Activated CD4-positive, alpha-beta memory T cell treated with anti-CD3 and anti-CD28 coated beads for 36 hours (primary cell): ENCODE measurements around the gene APOA1. TPM values are rescaled to one million over a fixed set of nuclear protein-coding genes. Genes with fewer than 3 reads are reported as not detected.
"Not testable (repeated sequence)": the region's sequence is repeated elsewhere in the genome, so short reads cannot be mapped to it uniquely, and the experiment has no call there.

ENCODE experiments used
- CTCF ChIA-PET: fragments of 350-600 bp; sonication (Branson Sonifier 250); formaldehyde crosslinking; loops from one replicate; lab custom pipeline; 2021; ENCODE audit warnings: antibody characterized with exemption, inconsistent platforms; lab: Charles Lee
- POLR2A ChIA-PET: fragments of 350-600 bp; sonication (Branson Sonifier 250); formaldehyde crosslinking; loops from one replicate; lab custom pipeline; 2021; ENCODE audit warnings: antibody characterized with exemption; lab: Charles Lee
- DNase-seq: peaks from one replicate; pipeline ENCODE4 v3.0.0-alpha.2; 2020
- H3K27ac Mint-ChIP-seq: one replicate; pipeline ENCODE4 v1.8.0; 2021; ENCODE audit warnings: mixed read lengths
- H3K27me3 Mint-ChIP-seq: one replicate; pipeline ENCODE4 v1.8.0; 2021; ENCODE audit warnings: mixed read lengths
- H3K36me3 Mint-ChIP-seq: one replicate; pipeline ENCODE4 v1.8.0; 2021; ENCODE audit warnings: mixed read lengths
- H3K4me1 Mint-ChIP-seq: one replicate; pipeline ENCODE4 v1.8.0; 2021; ENCODE audit warnings: low read depth, mixed read lengths
- H3K4me3 Mint-ChIP-seq: one replicate; pipeline ENCODE4 v1.8.0; 2021; ENCODE audit warnings: mild to moderate bottlenecking, mixed read lengths
- H3K9me3 Mint-ChIP-seq: one replicate; pipeline ENCODE4 v1.8.0; 2021; ENCODE audit warnings: mixed read lengths
- intact Hi-C: fragments of 100-400 bp; cut with micrococcal nuclease; formaldehyde crosslinking; loops from one replicate; pipeline ENCODE4 v1.15.1; 2023
- total RNA-seq, 2 experiments: library from RNA; stranded (reverse); gene quantifications; one replicate each; pipeline ENCODE4 v1.2.3, GENCODE V29; 2021

APOA1 gene
- total RNA-seq, 2 experiments from 2014 or later = 0.24 TPM; not detected in 1

DNA sequence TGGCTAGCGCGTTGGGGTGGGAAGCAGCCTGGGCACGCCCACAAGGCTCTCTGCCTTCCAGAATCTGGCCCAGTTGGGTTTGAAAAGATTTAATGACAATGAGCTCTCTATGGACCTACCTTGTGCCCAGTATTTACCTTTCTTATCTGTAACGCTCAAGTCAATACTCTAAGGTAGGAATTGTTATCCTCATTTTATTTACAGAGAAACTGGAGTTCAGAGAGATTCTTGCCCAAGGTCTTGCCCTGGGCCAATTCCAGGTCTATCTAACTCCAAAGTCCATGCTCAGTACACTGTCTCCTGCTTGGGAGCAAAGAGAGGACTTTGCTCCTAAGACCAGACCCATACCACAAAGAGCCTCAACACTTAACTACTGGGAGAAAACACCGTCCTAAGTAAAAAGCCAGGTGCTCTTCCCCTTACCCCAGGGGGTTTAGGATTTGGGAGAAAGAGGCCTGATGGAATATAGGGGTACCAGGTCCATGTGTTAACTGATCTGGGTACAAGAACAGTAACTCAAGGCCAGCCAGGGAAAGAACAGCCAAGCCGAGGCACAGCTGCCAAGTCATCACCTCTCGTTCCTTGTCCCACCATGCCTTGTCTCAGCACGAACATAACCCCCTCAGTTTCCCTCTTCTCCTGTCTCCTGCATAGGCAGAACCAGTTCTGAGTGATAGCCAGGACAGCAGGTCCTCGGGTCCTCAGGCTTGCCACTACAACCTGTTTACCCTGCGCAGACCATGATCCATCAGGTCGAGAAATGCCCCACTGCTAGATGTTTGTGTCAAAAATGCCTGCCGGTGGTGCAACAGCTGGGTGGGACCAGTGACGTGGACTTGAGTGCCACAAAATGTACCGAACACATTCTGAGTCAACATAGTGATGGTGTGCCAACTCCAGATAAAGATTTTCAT, 28.9 kb downstream of the APOA1 start:
- no peak for DNase-seq
- ChIA-PET CTCF (interaction anchor here (1.2 to 3.3 kb wide), 2 partner anchors 18 to 27 kb away, joined by 3 to 10 read pairs; partner anchors contain the start of gene APOA5), POLR2A (no interaction called here)
- intact Hi-C loops = no loop called here
- H3K27ac Mint-ChIP-seq = no peak overlapping the region
- H3K27me3 Mint-ChIP-seq = no peaks in the 10 kb centered on the region
- H3K4me1 Mint-ChIP-seq = no peaks in the 10 kb centered on the region
- H3K9me3 Mint-ChIP-seq = no peaks in the 10 kb centered on the region
- H3K4me3 Mint-ChIP-seq = no peak overlapping the region
- no peaks in the 10 kb centered on the region for H3K36me3 Mint-ChIP-seq

DNA sequence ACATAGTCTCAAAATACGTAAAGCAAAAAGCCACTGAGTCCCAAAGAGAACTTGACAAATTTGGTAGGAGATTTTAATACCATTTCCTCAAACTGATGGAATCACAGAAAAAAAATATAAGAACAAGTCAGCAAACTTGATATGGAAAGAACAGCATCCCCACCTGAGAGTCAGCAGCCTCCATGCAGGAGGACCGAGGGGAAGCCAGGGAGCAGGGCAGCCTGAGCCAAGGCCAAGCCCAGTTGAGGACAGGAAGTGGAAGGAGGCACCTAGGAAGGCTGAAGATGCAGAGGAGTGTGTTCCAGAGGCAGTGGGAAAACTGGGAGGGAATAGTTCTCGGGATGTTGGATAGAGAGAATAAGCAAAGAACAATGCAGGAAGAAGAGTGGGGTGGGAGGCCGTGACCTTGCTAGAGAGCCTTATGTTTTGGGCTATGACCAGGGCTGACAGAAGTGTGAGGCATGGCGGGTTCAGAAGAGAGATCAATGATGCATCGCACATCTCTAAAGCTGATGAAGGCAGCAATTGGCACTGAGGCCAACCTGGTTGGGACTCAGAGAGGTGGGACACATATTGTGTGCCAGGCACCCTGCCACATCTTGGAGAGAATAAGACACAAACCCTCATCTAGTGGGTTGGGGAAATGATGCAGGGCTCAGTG, 29.7 kb downstream of the APOA1 start:
- Mint-ChIP-seq H3K36me3 (no peaks in the 10 kb centered on the region), H3K27ac (no peak overlapping the region), H3K27me3 (peaks cover 2% of the 10 kb centered on the region), H3K9me3 (no peaks in the 10 kb centered on the region), H3K4me3 (no peak overlapping the region), H3K4me1 (no peaks in the 10 kb centered on the region)
- intact Hi-C loops = no loop called here
- DNase-seq = no peak
- ChIA-PET CTCF (interaction anchor here (1.2 kb wide), 1 partner anchor 28 kb away, joined by 3 read pairs; no protein-coding TSS in a partner anchor), POLR2A (no interaction called here)

DNA sequence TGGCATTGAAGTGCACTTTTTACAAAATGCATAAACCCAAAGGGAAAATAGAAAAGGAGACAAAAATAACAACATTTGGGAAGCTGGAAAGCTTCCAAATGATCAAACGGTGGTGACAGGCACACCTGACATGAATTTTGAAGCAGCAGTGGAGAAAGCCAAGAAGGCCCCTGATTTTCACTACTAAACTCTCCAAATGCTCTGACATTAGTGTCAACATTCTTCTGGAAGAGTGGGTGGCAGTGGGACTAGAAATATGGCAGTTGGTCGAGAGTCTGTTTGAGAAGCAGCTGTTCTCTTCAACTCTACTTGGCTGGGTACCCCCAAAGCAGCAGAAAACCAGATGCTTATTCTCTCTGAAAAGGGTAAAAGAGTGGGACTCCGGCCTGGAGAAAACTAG, 33.4 kb downstream of the APOA1 start:
- intact Hi-C loops = no loop called here
- Mint-ChIP-seq H3K27ac (no peak overlapping the region), H3K36me3 (no peaks in the 10 kb centered on the region), H3K27me3 (peaks cover 11% of the 10 kb centered on the region), H3K4me3 (no peak overlapping the region), H3K9me3 (no peaks in the 10 kb centered on the region), H3K4me1 (no peaks in the 10 kb centered on the region)
- ChIA-PET POLR2A (no interaction called here), CTCF (no interaction called here)
- DNase-seq = no peak

DNA sequence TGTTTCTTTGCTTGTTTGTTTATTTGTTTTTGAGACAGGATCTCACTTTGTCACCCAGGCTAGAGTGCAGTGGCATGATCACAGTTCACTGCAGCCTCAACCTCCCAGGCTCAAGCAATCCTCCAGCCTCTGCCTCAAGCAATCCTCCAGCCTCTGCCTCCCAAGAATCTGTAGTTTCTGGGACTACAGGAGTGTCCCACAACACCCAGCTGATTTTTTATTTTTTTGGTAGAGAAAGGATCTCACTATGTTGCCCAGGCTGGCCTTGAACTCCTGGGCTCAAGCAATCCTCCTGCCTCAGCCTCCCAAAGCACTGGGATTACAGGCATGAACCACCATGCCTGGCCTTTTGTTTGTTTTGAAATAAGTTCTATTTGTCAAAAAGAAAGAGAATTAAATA, 35.8 kb downstream of the APOA1 start:
- CTCF ChIA-PET = interaction anchor here (1.0 to 3.1 kb wide), 2 partner anchors 10 to 11 kb away, joined by 3 to 13 read pairs; partner anchors contain the start of gene APOA5
- POLR2A ChIA-PET, H3K27ac Mint-ChIP-seq, H3K9me3 Mint-ChIP-seq, H3K36me3 Mint-ChIP-seq, intact Hi-C loops, H3K4me3 Mint-ChIP-seq, H3K4me1 Mint-ChIP-seq, DNase-seq: not testable (repeated sequence)
- H3K27me3 Mint-ChIP-seq = peaks cover 11% of the 10 kb centered on the region

GRCh38 chr11:116800610-116801009, 36.8 kb downstream of the APOA1 start:
- H3K27me3 Mint-ChIP-seq = peaks cover 13% of the 10 kb centered on the region
- peaks cover 4% of the 10 kb centered on the region for H3K4me1 Mint-ChIP-seq
- ChIA-PET CTCF (interaction anchor here (1.2 to 3.1 kb wide), 3 partner anchors 10 to 305 kb away, joined by 5 to 13 read pairs (median 10); partner anchors contain the start of gene APOA5), POLR2A (no interaction called here)
- no peak overlapping the region for H3K4me3 Mint-ChIP-seq
- no peaks in the 10 kb centered on the region for H3K36me3 Mint-ChIP-seq
- no peak overlapping the region for H3K27ac Mint-ChIP-seq
- H3K9me3 Mint-ChIP-seq = no peaks in the 10 kb centered on the region
- DNase-seq = no peak
- intact Hi-C loops = no loop called here

- no peak for DNase-seq
- Mint-ChIP-seq H3K4me3 (no peak overlapping the region), H3K27me3 (peaks cover 13% of the 10 kb centered on the region), H3K36me3 (no peaks in the 10 kb centered on the region), H3K27ac (no peak overlapping the region), H3K4me1 (peaks cover 4% of the 10 kb centered on the region), H3K9me3 (no peaks in the 10 kb centered on the region)
- POLR2A ChIA-PET = interaction anchor here (1.4 kb wide), 1 partner anchor 38 kb away, joined by 3 read pairs; no protein-coding TSS in a partner anchor
- CTCF ChIA-PET = interaction anchor here (2.5 to 3.8 kb wide), 3 partner anchors 8 to 308 kb away, joined by 10 to 26 read pairs (median 13); partner anchors contain the start of gene APOA5
- intact Hi-C loops = no loop called here
Measured at GRCh38 chr11:116798368-116798767, 39.1 kb downstream of the APOA1 start.

- Mint-ChIP-seq H3K9me3 (no peaks in the 10 kb centered on the region), H3K4me3 (no peak overlapping the region), H3K27me3 (peaks cover 12% of the 10 kb centered on the region), H3K36me3 (no peaks in the 10 kb centered on the region), H3K27ac (no peak overlapping the region), H3K4me1 (peaks cover 4% of the 10 kb centered on the region)
- DNase-seq = no peak
- ChIA-PET POLR2A (no interaction called here), CTCF (interaction anchor here (3.8 kb wide), 1 partner anchor 38 kb away, joined by 26 read pairs; no protein-coding TSS in a partner anchor)
- intact Hi-C loops = no loop called here
Measured at GRCh38 chr11:116797816-116798215, 39.6 kb downstream of the APOA1 start.

DNA sequence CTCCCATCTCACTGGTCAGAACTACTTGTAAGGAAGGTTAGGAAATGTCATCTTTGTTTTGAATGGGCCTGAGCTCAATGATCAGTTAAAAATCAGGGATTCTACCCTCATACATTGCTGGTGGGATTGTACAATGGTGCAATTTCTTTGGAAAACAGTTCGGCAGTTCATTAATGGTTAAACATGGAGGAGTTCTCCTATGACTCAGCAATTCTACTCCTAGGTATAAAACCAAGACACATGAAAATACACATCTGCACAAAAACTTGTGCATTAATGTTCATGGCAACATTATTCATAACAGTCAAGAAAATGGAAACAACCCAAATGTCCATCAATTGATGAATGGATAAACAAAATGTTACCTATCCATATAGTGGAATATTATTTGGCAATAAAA, 40.9 kb downstream of the APOA1 start:
- no peak for DNase-seq
- POLR2A ChIA-PET = no interaction called here
- H3K4me1 Mint-ChIP-seq = peaks cover 4% of the 10 kb centered on the region
- H3K27me3 Mint-ChIP-seq = peaks cover 10% of the 10 kb centered on the region
- intact Hi-C loops = no loop called here
- H3K4me3 Mint-ChIP-seq = no peak overlapping the region
- CTCF ChIA-PET = interaction anchor here (0.5 to 3.8 kb wide), 3 partner anchors 9 to 342 kb away, joined by 3 to 26 read pairs (median 3); partner anchors contain the start of gene ZPR1
- H3K36me3 Mint-ChIP-seq = no peaks in the 10 kb centered on the region
- H3K9me3 Mint-ChIP-seq = no peaks in the 10 kb centered on the region
- H3K27ac Mint-ChIP-seq = no peak overlapping the region

DNA sequence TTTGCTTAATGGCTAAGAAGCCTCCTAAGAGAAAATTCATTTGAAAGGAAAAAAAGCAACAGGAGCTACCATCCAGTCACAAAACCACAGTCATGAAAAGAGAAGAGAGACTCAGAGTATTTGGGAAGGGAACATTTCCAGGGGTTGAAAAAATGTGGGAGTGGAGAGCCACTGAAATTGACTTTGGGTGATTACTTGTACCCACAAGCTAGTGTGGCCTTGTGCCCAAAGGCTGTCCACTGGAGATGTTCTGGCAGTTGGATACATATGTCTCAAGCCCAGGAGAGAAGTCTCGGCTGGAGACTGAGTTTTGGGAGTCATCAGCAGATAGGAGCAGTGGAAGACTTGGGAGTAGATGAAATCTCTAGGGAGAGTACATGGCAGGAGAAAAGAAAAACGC, 42.6 kb downstream of the APOA1 start:
- CTCF ChIA-PET = interaction anchor here (10.3 kb wide), 1 partner anchor 42 kb away, joined by 187 read pairs; the partner anchor contains the start of gene APOA1
- peaks cover 5% of the 10 kb centered on the region for H3K27me3 Mint-ChIP-seq
- no peak overlapping the region for H3K4me3 Mint-ChIP-seq
- no peak for DNase-seq
- H3K36me3 Mint-ChIP-seq = no peaks in the 10 kb centered on the region
- intact Hi-C loops = no loop called here
- H3K9me3 Mint-ChIP-seq = no peaks in the 10 kb centered on the region
- POLR2A ChIA-PET = no interaction called here
- H3K4me1 Mint-ChIP-seq = peaks cover 9% of the 10 kb centered on the region
- H3K27ac Mint-ChIP-seq = no peak overlapping the region

GRCh38 chr11:116793772-116794097, 43.7 kb downstream of the APOA1 start:
- H3K27me3 Mint-ChIP-seq = peaks cover 2% of the 10 kb centered on the region
- DNase-seq = no peak
- no peak overlapping the region for H3K27ac Mint-ChIP-seq
- ChIA-PET POLR2A (no interaction called here), CTCF (interaction anchor here (0.6 to 10.3 kb wide), 4 partner anchors 11 to 346 kb away, joined by 3 to 187 read pairs (median 76); partner anchors contain the start of genes APOA1 and SIK3)
- no peak overlapping the region for H3K4me3 Mint-ChIP-seq
- H3K9me3 Mint-ChIP-seq = no peaks in the 10 kb centered on the region
- peaks cover 10% of the 10 kb centered on the region for H3K4me1 Mint-ChIP-seq
- H3K36me3 Mint-ChIP-seq = no peaks in the 10 kb centered on the region
- intact Hi-C loops = no loop called here

GRCh38 chr11:116792869-116793771, 44.3 kb downstream of the APOA1 start:
- Mint-ChIP-seq H3K36me3 (no peaks in the 10 kb centered on the region), H3K9me3 (no peaks in the 10 kb centered on the region), H3K4me3 (no peak overlapping the region), H3K27me3 (peaks cover 2% of the 10 kb centered on the region), H3K27ac (no peak overlapping the region), H3K4me1 (peaks cover 12% of the 10 kb centered on the region)
- POLR2A ChIA-PET = interaction anchor here (1.1 kb wide), 1 partner anchor 306 kb away, joined by 3 read pairs; the partner anchor contains the start of gene SIK3
- intact Hi-C loops = no loop called here
- CTCF ChIA-PET = interaction anchor here (0.6 to 10.3 kb wide), 5 partner anchors 10 to 347 kb away, joined by 3 to 187 read pairs (median 20); partner anchors contain the start of genes APOA1 and SIK3
- no peak for DNase-seq
